Keratinocyte (primary cell): Measurements from ENCODE around the gene FOXB2. TPM values are rescaled to one million over a fixed set of nuclear protein-coding genes. Genes with fewer than 3 reads are reported as not detected.
"Not testable (repeated sequence)": the region's sequence is repeated elsewhere in the genome, so short reads cannot be mapped to it uniquely, and the experiment has no call there.

Experiments
- DNase-seq: peaks from one replicate; pipeline ENCODE4 v3.0.0-alpha.2; 2011; ENCODE audit warnings: low read depth, missing footprints, low spot score
- FAIRE-seq: peaks from 2 replicates; lab custom pipeline; 2011; peaks lifted over from hg19 to GRCh38; lab: Jason Lieb, UNC
- H2AFZ ChIP-seq: 2 replicates; pipeline ENCODE4 v1.6.0; 2012; ENCODE audit warnings: low read length, control low read depth, inconsistent platforms; ENCODE audit not compliant: control insufficient read depth
- H3K27ac ChIP-seq: 2 replicates; pipeline ENCODE4 v1.5.1; 2011; ENCODE audit warnings: low read length; ENCODE audit not compliant: control insufficient read depth, insufficient read depth
- H3K27me3 ChIP-seq: 3 replicates; pipeline ENCODE4 v1.6.0; 2011; ENCODE audit warnings: low read length; ENCODE audit not compliant: control insufficient read depth, insufficient read depth; ENCODE audit errors: extremely low read depth
- H3K36me3 ChIP-seq, 2 experiments: 2 replicates in 1 of 2; 3 replicates in 1 of 2; pipeline ENCODE4 v1.5.1; 2011; ENCODE audit warnings: low read length in 2 of 2, mild to moderate bottlenecking in 1 of 2; ENCODE audit not compliant: control insufficient read depth in 2 of 2, insufficient read depth in 2 of 2; ENCODE audit errors: extremely low read depth in 1 of 2
- H3K4me1 ChIP-seq: 3 replicates; pipeline ENCODE4 v1.5.1; 2011; ENCODE audit warnings: low read length; ENCODE audit not compliant: control insufficient read depth, insufficient read depth; ENCODE audit errors: extremely low read depth
- H3K4me2 ChIP-seq: 3 replicates; pipeline ENCODE4 v1.6.0; 2011; ENCODE audit warnings: low read depth, low read length; ENCODE audit not compliant: control insufficient read depth, insufficient read depth; ENCODE audit errors: extremely low read depth
- H3K4me3 ChIP-seq, 3 experiments: fragments of 200-600 bp in 1 of 3; sonication (generic) in 1 of 3; 2 replicates in 2 of 3; 3 replicates in 1 of 3; pipeline ENCODE4 v1.5.1; 2011 to 2016; ENCODE audit warnings: low read length in 3 of 3, mild to moderate bottlenecking in 3 of 3, control low read depth in 2 of 3, inconsistent platforms in 1 of 3, low read depth in 1 of 3, mixed read lengths in 1 of 3, mixed run types in 1 of 3, moderate library complexity in 1 of 3; ENCODE audit not compliant: control insufficient read depth in 2 of 3, insufficient read depth in 2 of 3; ENCODE audit errors: extremely low read depth in 1 of 3
- H3K79me2 ChIP-seq: 2 replicates; pipeline ENCODE4 v1.6.0; 2012; ENCODE audit warnings: low read length; ENCODE audit not compliant: control insufficient read depth, insufficient read depth
- H3K9ac ChIP-seq: 3 replicates; pipeline ENCODE4 v1.6.0; 2011; ENCODE audit warnings: low read length; ENCODE audit not compliant: control insufficient read depth, insufficient read depth; ENCODE audit errors: extremely low read depth
- H3K9me1 ChIP-seq: 3 replicates; pipeline ENCODE4 v1.6.0; 2011; ENCODE audit warnings: low read length; ENCODE audit not compliant: control insufficient read depth, insufficient read depth; ENCODE audit errors: extremely low read depth
- H3K9me3 ChIP-seq: 2 replicates; pipeline ENCODE4 v1.5.1; 2012; ENCODE audit warnings: low read depth, low read length; ENCODE audit not compliant: control insufficient read depth
- H4K20me1 ChIP-seq: 3 replicates; pipeline ENCODE4 v1.6.0; 2011; ENCODE audit warnings: low read length; ENCODE audit not compliant: control insufficient read depth, insufficient read depth; ENCODE audit errors: extremely low read depth
- EZH2 ChIP-seq: IDR thresholded peaks from one replicate; pipeline ENCODE4 v1.6.1; 2012; ENCODE audit warnings: inconsistent platforms, mild to moderate bottlenecking, low read length, moderate library complexity
- dilution Hi-C: fragments of 300-500 bp; cut with MboI; formaldehyde crosslinking; loops from one replicate; pipeline ENCODE4 v1.7.0; 2020; ENCODE audit warnings: low sequenced_read_pairs; ENCODE audit not compliant: extremely low pct_ligation_motif_present
- polyA minus RNA-seq, 3 experiments: library from RNA; depleted of rRNA, polyadenylated mRNA; stranded (reverse); fragments of >200 nt; gene quantifications; 1 replicate in 1 of 3; 2 replicates in 1 of 3; 3 replicates in 1 of 3; pipeline ENCODE4 v1.2.3, GENCODE V29; 2011
- polyA plus RNA-seq, 5 experiments: library from polyadenylated mRNA; depleted of rRNA in 3 of 5; stranded (reverse) in 3 of 5; stranded (forward) in 1 of 5; unstranded in 1 of 5; fragments of >200 nt; gene quantifications; 1 replicate in 1 of 5; 2 replicates in 3 of 5; 3 replicates in 1 of 5; pipeline versions ENCODE4 v1.2.1 to v1.2.3, GENCODE V29; 2011 to 2012; ENCODE audit warnings: missing spikeins in 2 of 5, low read depth in 1 of 5, low replicate concordance in 1 of 5
- TF ChIP-seq, protein P1 (sequence below), 3 experiments: IDR thresholded peaks in 1 of 3; conservative IDR thresholded peaks in 1 of 3; optimal IDR thresholded peaks in 1 of 3; 2 replicates in 2 of 3; 3 replicates in 1 of 3; pipeline versions ENCODE3 to v1.5.1; 2011; ENCODE audit warnings: low read length in 3 of 3, mild to moderate bottlenecking in 3 of 3, moderate library complexity in 2 of 3, control low read depth in 1 of 3, inconsistent platforms in 1 of 3; ENCODE audit not compliant: insufficient read depth in 2 of 3; ENCODE audit errors: extremely low read depth in 1 of 3

The FOXB2 gene
- not detected in 3 replicates for polyA plus RNA-seq
- not detected for polyA plus RNA-seq (2011; ENCODE audit: low read depth)
- polyA plus RNA-seq (2011; cell fraction: cytosol; rRNA removed) = not detected in 2 replicates
- polyA plus RNA-seq (2011; cell fraction: nucleus; rRNA removed) = not detected in 2 replicates
- polyA plus RNA-seq (2012; ENCODE audit: low replicate concordance) = not detected in 2 replicates
- not detected in 3 replicates for polyA minus RNA-seq
- polyA minus RNA-seq (2011; cell fraction: cytosol; rRNA and poly(A)+ RNA removed) = not detected
- not detected in 2 replicates for polyA minus RNA-seq (2011; cell fraction: nucleus; rRNA and poly(A)+ RNA removed)

- Histone ChIP-seq H4K20me1 (no peaks in the 10 kb centered on the region), H2AFZ (peak within 1 kb of the TSS; percentile 6), H3K27ac (no peak within 1 kb of the TSS), H3K4me1 (no peaks in the 10 kb centered on the region), H3K4me2 (peak within 1 kb of the TSS; percentile 37), H3K9me3 (no peaks in the 10 kb centered on the region), H3K79me2 (no peaks in the 10 kb centered on the region), H3K4me3 (peak within 1 kb of the TSS in 2 of 3 experiments; percentile 18 to 20), H3K27me3 (peaks cover 93% of the 10 kb centered on the region), H3K36me3 (no peaks in the 10 kb centered on the region), H3K9me1 (no peaks in the 10 kb centered on the region), H3K9ac (no peak within 1 kb of the TSS)
- dilution Hi-C loops = no loop called here
- TF ChIP-seq, protein P1, sequence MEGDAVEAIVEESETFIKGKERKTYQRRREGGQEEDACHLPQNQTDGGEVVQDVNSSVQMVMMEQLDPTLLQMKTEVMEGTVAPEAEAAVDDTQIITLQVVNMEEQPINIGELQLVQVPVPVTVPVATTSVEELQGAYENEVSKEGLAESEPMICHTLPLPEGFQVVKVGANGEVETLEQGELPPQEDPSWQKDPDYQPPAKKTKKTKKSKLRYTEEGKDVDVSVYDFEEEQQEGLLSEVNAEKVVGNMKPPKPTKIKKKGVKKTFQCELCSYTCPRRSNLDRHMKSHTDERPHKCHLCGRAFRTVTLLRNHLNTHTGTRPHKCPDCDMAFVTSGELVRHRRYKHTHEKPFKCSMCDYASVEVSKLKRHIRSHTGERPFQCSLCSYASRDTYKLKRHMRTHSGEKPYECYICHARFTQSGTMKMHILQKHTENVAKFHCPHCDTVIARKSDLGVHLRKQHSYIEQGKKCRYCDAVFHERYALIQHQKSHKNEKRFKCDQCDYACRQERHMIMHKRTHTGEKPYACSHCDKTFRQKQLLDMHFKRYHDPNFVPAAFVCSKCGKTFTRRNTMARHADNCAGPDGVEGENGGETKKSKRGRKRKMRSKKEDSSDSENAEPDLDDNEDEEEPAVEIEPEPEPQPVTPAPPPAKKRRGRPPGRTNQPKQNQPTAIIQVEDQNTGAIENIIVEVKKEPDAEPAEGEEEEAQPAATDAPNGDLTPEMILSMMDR (optimal IDR thresholded peaks at IDR 0.05 in 1 of 3, IDR thresholded peaks at IDR 0.05 in 1 of 3, conservative IDR thresholded peaks at IDR 0.05 in 1 of 3; ENCODE audit: extremely low read depth in 1 of 3, insufficient read depth in 2 of 3, low read length in 3 of 3) = no peak
- TF ChIP-seq EZH2 = peak; percentile 93
- DNase-seq = no peak
- FAIRE-seq = no peak
These were observed at the start of gene FOXB2 for GRCh38 chr9:77019236-77019925. TSS of gene FOXB2 (plus strand) at chr9:77019655. CDS start at chr9:77019655, 0 bp downstream.

GRCh38 chr9:76969716-76970115 is 49.7 kb upstream of the FOXB2 start:
- no peak for DNase-seq
- FAIRE-seq = no peak
- Histone ChIP-seq H2AFZ (no peak overlapping the region), H3K27ac (no peak overlapping the region), H3K36me3 (no peaks in the 10 kb centered on the region), H3K4me1 (no peaks in the 10 kb centered on the region), H3K27me3 (peaks cover 3% of the 10 kb centered on the region), H3K9ac (no peak overlapping the region), H3K79me2 (no peaks in the 10 kb centered on the region), H3K9me1 (no peaks in the 10 kb centered on the region), H3K4me2 (no peak overlapping the region), H3K9me3 (no peaks in the 10 kb centered on the region), H3K4me3 (no peak overlapping the region), H4K20me1 (no peaks in the 10 kb centered on the region)
- dilution Hi-C loops = no loop called here
- TF ChIP-seq, protein P1 (optimal IDR thresholded peaks at IDR 0.05 in 1 of 3, IDR thresholded peaks at IDR 0.05 in 1 of 3, conservative IDR thresholded peaks at IDR 0.05 in 1 of 3; ENCODE audit: extremely low read depth in 1 of 3, insufficient read depth in 2 of 3, low read length in 3 of 3) = no peak

DNA sequence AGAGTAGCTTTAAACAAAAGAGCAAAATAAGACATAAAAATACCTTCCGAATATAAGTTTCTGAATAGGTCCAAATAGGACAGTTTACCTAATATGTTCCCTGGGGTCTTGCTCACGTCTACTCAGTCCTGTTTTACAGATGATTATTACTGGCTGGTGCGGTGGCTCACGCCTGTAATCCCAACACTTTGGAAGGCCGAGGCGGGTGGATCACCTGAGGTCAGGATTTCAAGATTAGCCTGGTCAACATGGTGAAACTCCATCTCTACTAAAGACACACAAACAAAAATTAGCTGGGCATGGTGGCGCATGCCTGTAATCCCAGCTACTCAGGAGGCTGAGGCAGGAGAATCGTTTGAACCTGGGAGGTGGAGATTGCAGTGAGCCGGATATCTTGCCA is 40.6 kb upstream of the FOXB2 start:
- not testable (repeated sequence) for DNase-seq, H3K9me1 ChIP-seq, H2AFZ ChIP-seq, H4K20me1 ChIP-seq, FAIRE-seq, H3K27ac ChIP-seq, H3K79me2 ChIP-seq, H3K9me3 ChIP-seq, H3K9ac ChIP-seq, H3K4me3 ChIP-seq, H3K36me3 ChIP-seq, H3K4me1 ChIP-seq, H3K27me3 ChIP-seq, H3K4me2 ChIP-seq
- dilution Hi-C loops = loop anchor here (25.0 kb wide), 1 partner anchor 167 kb away; no protein-coding TSS in a partner anchor
